Left lobe of liver (tissue), 2 donors: ENCODE measurements around the gene SNX19. TPM values are rescaled to one million over a fixed set of nuclear protein-coding genes. Genes with fewer than 3 reads are reported as not detected.
A peak's percentile ranks its signal among the peaks of the same experiment; 100 is the strongest.

Source experiments
- ATAC-seq: fragments of 200-7000 bp; cut with Tn5 transposase; one replicate; pipeline ENCODE4 v1.9.1; 2020; ENCODE audit warnings: mild to moderate bottlenecking, moderate library complexity
- DNase-seq: peaks from one replicate; pipeline ENCODE4 v3.0.0-alpha.2; 2020; ENCODE audit warnings: low spot score
- total RNA-seq: library from RNA; stranded (reverse); gene quantifications from one replicate; pipeline ENCODE4 v1.2.1, GENCODE V29; 2021
- donor health status: DM: no; HTN: no; CAD: no; lungs with moderate emphysema.
- donor health status: DM: no; HTN: yes; CAD: no.

Gene SNX19
- total RNA-seq, 1 donor from 2014 or later: 33.9 TPM

- ATAC-seq (no peak), DNase-seq (no peak)
Measured at GRCh38 chr11:130848361-130849214, 67.7 kb downstream of the SNX19 start.

GRCh38 chr11:130847517-130847916, 68.8 kb downstream of the SNX19 start:
- DNase-seq (no peak), ATAC-seq (no peak)

GRCh38 chr11:130846606-130847005, 69.7 kb downstream of the SNX19 start:
- no peak for DNase-seq
- ATAC-seq: no peak

GRCh38 chr11:130842001-130842400, 74.3 kb downstream of the SNX19 start:
- ATAC-seq: no peak
- DNase-seq: no peak

- no peak for ATAC-seq
- DNase-seq: no peak
Measured at GRCh38 chr11:130840679-130841078, 75.6 kb downstream of the SNX19 start.

- ATAC-seq (no peak), DNase-seq (no peak)
Measured at GRCh38 chr11:130839981-130840666, 76.2 kb downstream of the SNX19 start.

GRCh38 chr11:130837194-130837593, 79.1 kb downstream of the SNX19 start:
- DNase-seq: no peak
- ATAC-seq: no peak

GRCh38 chr11:130834886-130835285, 81.4 kb downstream of the SNX19 start:
- ATAC-seq: no peak
- DNase-seq: no peak

- ATAC-seq: no peak
- no peak for DNase-seq
Measured at GRCh38 chr11:130832566-130833425, 83.5 kb downstream of the SNX19 start.

GRCh38 chr11:130831976-130832375, 84.3 kb downstream of the SNX19 start:
- DNase-seq: no peak
- ATAC-seq: no peak

- DNase-seq (no peak), ATAC-seq (no peak)
Measured at GRCh38 chr11:130831506-130831905, 84.8 kb downstream of the SNX19 start.

- ATAC-seq (no peak), DNase-seq (no peak)
Measured at GRCh38 chr11:130830566-130830965, 85.7 kb downstream of the SNX19 start.

- DNase-seq (no peak), ATAC-seq (peak; percentile 33)
Measured at GRCh38 chr11:130829920-130830511, 86.3 kb downstream of the SNX19 start.

- ATAC-seq (no peak), DNase-seq (no peak)
Measured at GRCh38 chr11:130828741-130829140, 87.5 kb downstream of the SNX19 start.

- ATAC-seq (peak; percentile 63), DNase-seq (no peak)
Measured at GRCh38 chr11:130827451-130828377, 88.6 kb downstream of the SNX19 start.

GRCh38 chr11:130826572-130826971, 89.7 kb downstream of the SNX19 start:
- ATAC-seq (no peak), DNase-seq (no peak)

GRCh38 chr11:130825983-130826382, 90.3 kb downstream of the SNX19 start:
- DNase-seq (no peak), ATAC-seq (no peak)

GRCh38 chr11:130825561-130825960, 90.7 kb downstream of the SNX19 start:
- DNase-seq (no peak), ATAC-seq (no peak)
